ENCODE data around the gene CAMK1D. TPM values are rescaled to one million over a fixed set of nuclear protein-coding genes. Genes with fewer than 3 reads are reported as not detected.
A peak's percentile ranks its signal among the peaks of the same experiment; 100 is the strongest.
"Not testable (repeated sequence)": the region's sequence is repeated elsewhere in the genome, so short reads cannot be mapped to it uniquely, and the experiment has no call there.

The CAMK1D gene
- total RNA-seq, 1 donor from 2014 or later, result 12.8 TPM

DNA sequence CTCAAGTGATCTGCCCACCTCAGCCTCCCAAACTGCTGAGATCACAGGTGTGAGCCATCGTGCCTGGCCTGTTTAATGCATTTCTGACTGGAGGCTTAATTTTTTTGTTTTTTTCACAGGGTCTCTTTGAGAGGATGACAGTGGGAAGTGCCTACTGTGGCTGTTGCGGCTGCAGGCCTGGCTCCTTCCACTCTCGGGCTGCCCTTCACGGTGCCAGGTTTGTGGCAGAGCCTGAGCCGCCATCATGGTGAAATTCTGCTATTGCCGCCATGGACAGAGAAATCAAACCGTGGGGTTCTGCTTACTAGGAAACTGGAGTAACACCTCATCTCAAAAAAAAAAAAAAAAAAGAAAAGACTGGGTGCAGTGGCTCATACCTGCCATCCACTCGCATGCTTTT lies 142.7 kb downstream of the CAMK1D start:
- no peaks in the 10 kb centered on the region for H3K27me3 ChIP-seq
- TF ChIP-seq CTCF (IDR thresholded peaks at IDR 0.05), result no peak
- TF ChIP-seq POLR2A (IDR thresholded peaks at IDR 0.05), result no peak
- no peak for TF ChIP-seq POLR2AphosphoS5 (IDR thresholded peaks at IDR 0.05; ENCODE audit: insufficient read depth in 1 of 2, low read depth in 1 of 2)
- DNase-seq (ENCODE audit: extremely low spot score in 2 of 2), result no peak
- no peak overlapping the region for H3K4me3 ChIP-seq
- H3K9me3 ChIP-seq, result no peaks in the 10 kb centered on the region
- no peak overlapping the region for H3K27ac ChIP-seq
- no peaks in the 10 kb centered on the region for H3K4me1 ChIP-seq
- intact Hi-C loops (cut with DNase I), result no loop called here
- no peaks in the 10 kb centered on the region for H3K36me3 ChIP-seq

- H3K27ac ChIP-seq; H3K36me3 ChIP-seq; H3K4me3 ChIP-seq; H3K27me3 ChIP-seq; DNase-seq (ENCODE audit: extremely low spot score in 2 of 2); intact Hi-C loops (cut with DNase I); H3K9me3 ChIP-seq: not testable (repeated sequence)
- peaks cover 37% of the 10 kb centered on the region for H3K4me1 ChIP-seq
Measured at GRCh38 chr10:12497046-12497445, 147.7 kb downstream of the CAMK1D start.

DNA sequence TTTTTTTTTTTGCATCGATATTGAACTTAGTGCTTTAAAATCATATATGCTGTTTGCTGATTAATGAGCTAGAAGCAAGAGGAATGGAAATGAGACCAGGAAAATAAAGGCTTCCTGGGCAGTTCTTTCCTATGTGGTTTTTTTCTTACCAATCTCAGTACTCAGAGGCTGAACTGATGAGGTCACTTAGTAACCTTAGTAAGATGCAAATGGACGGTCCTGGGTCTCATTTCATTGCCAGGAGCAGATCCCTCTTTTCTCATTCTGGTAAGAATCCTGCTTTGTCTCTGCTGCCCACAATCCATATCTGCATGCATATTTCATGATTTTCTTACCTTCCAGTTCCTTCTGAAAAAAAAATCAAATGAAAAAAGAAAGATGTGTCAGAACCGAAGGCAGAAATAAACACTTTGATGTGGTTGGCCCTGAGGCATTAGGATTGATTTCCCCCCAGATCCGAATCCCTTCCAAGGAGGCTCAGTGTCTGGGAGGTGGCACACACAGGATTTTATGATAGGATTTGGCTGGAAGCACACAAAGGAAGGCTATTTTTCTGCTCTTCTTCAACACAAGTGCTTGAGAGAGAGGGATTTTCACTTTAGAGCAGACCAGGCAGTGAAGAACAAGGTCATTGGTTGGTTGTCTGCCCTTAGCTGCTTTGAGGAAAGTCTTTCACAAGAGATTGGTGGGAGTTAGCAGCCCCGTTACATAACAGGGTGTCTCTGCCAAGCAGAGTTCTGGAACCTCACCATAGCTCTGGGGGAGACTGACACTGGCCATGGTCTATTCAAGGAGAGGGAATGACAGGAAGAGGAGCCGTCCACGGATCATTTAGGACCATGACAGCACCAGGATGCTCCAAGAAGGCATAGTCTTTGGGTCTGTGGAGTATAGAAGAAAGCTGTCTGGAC lies 150.0 kb downstream of the CAMK1D start:
- no peak for DNase-seq (ENCODE audit: extremely low spot score in 2 of 2)
- Histone ChIP-seq H3K27ac (peak overlapping the region; percentile 3), H3K36me3 (no peaks in the 10 kb centered on the region), H3K4me3 (peak overlapping the region in 1 of 2 donors; percentile 9), H3K9me3 (no peaks in the 10 kb centered on the region), H3K4me1 (peaks cover 41% of the 10 kb centered on the region), H3K27me3 (no peaks in the 10 kb centered on the region)
- TF ChIP-seq CTCF (IDR thresholded peaks at IDR 0.05), result no peak
- TF ChIP-seq POLR2AphosphoS5 (IDR thresholded peaks at IDR 0.05; ENCODE audit: insufficient read depth in 1 of 2, low read depth in 1 of 2), result no peak
- TF ChIP-seq POLR2A (IDR thresholded peaks at IDR 0.05), result no peak
- intact Hi-C loops (cut with DNase I), result no loop called here

GRCh38 chr10:12500381-12501303 lies 151.3 kb downstream of the CAMK1D start:
- DNase-seq (ENCODE audit: extremely low spot score in 2 of 2), result peak; percentile 46 to 75
- no peak for TF ChIP-seq POLR2A (IDR thresholded peaks at IDR 0.05)
- no peak for TF ChIP-seq POLR2AphosphoS5 (IDR thresholded peaks at IDR 0.05; ENCODE audit: insufficient read depth in 1 of 2, low read depth in 1 of 2)
- TF ChIP-seq CTCF (IDR thresholded peaks at IDR 0.05), result no peak
- Histone ChIP-seq H3K4me1 (peaks cover 41% of the 10 kb centered on the region), H3K9me3 (no peaks in the 10 kb centered on the region), H3K36me3 (no peaks in the 10 kb centered on the region), H3K4me3 (no peak overlapping the region), H3K27me3 (no peaks in the 10 kb centered on the region), H3K27ac (no peak overlapping the region)
- intact Hi-C loops (cut with DNase I), result no loop called here

GRCh38 chr10:12501324-12501723 lies 152.0 kb downstream of the CAMK1D start:
- Histone ChIP-seq H3K4me1 (peaks cover 44% of the 10 kb centered on the region), H3K36me3 (no peaks in the 10 kb centered on the region), H3K9me3 (no peaks in the 10 kb centered on the region), H3K27ac (no peak overlapping the region), H3K4me3 (no peak overlapping the region), H3K27me3 (no peaks in the 10 kb centered on the region)
- TF ChIP-seq POLR2AphosphoS5 (IDR thresholded peaks at IDR 0.05; ENCODE audit: insufficient read depth in 1 of 2, low read depth in 1 of 2) (no peak), CTCF (IDR thresholded peaks at IDR 0.05) (no peak), POLR2A (IDR thresholded peaks at IDR 0.05) (no peak)
- intact Hi-C loops (cut with DNase I), result no loop called here
- DNase-seq (ENCODE audit: extremely low spot score in 2 of 2), result peak; percentile 16 to 49
